Esophagus squamous epithelium (tissue), 5 donors: ENCODE results near the gene CFAP77. TPM values are rescaled to one million over a fixed set of nuclear protein-coding genes. Genes with fewer than 3 reads are reported as not detected.

Source experiments
- DNase-seq: peaks from one replicate; lab custom pipeline; 2025; lab: John Stamatoyannopoulos, UW
- H3K27ac ChIP-seq, 4 donors: fragments of 200-600 bp; sonication (generic); one replicate each; pipeline ENCODE4 v1.5.1; 2016 to 2019; ENCODE audit warnings: mild to moderate bottlenecking in 1 of 4
- H3K27me3 ChIP-seq, 4 donors: fragments of 200-600 bp; sonication (generic); 1 replicate in 3 of 4; 2 replicates in 1 of 4; pipeline versions ENCODE4 v1.5.1 to v1.6.0; 2017 to 2021; ENCODE audit warnings: antibody characterized with exemption in 1 of 4
- H3K36me3 ChIP-seq, 3 donors: fragments of 200-600 bp; sonication (generic); one replicate each; pipeline ENCODE4 v1.5.1; 2016 to 2019
- H3K4me1 ChIP-seq, 3 donors: fragments of 200-600 bp; sonication (generic); one replicate each; pipeline ENCODE4 v1.5.1; 2017 to 2019
- H3K4me3 ChIP-seq, 4 donors: fragments of 200-600 bp; sonication (generic); 1 replicate in 3 of 4; 2 replicates in 1 of 4; pipeline ENCODE4 v1.5.1; 2016 to 2019; ENCODE audit warnings: mild to moderate bottlenecking in 2 of 4, moderate library complexity in 1 of 4
- H3K9me3 ChIP-seq, 3 donors: fragments of 200-600 bp; sonication (generic); one replicate each; pipeline ENCODE4 v1.5.1; 2016 to 2019
- CTCF ChIP-seq, 6 experiments: fragments of 450-650 bp in 4 of 6; fragments of 200-600 bp in 2 of 6; sonication (generic) in 2 of 6; IDR thresholded peaks; one replicate each; pipeline ENCODE4 v1.5.1; 2016 to 2019; ENCODE audit warnings: antibody characterized with exemption in 6 of 6, mild to moderate bottlenecking in 4 of 6, moderate library complexity in 4 of 6
- POLR2A ChIP-seq, 4 donors: fragments of 450-650 bp; IDR thresholded peaks; one replicate each; pipeline ENCODE4 v1.6.1; 2017; ENCODE audit warnings: antibody characterized with exemption in 4 of 4, mild to moderate bottlenecking in 4 of 4, moderate library complexity in 3 of 4
- WGBS, 2 donors: methylation state at CpG; one replicate each; pipeline ENCODE4 v1.1.5; 2018; 5-methylcytosine and 5-hydroxymethylcytosine counted together
- intact Hi-C: fragments of 100-400 bp; cut with DNase I; formaldehyde crosslinking; loops from one replicate; pipeline ENCODE4 v1.15.0; 2022
- total RNA-seq, 4 donors: library from RNA; depleted of rRNA; stranded (reverse); fragments of >200 nt; gene quantifications; one replicate each; pipeline ENCODE4 v1.1.0, GENCODE V29; 2016
- donor health status: DM: yes; HTN: yes; CAD: no.

CFAP77 gene
- total RNA-seq, 4 donors from 2014 or later, result not detected

- TF ChIP-seq POLR2A (IDR thresholded peaks at IDR 0.05) (no peak), CTCF (IDR thresholded peaks at IDR 0.05) (no peak)
- DNase-seq, result no peak
- Histone ChIP-seq H3K27me3 (peaks cover 0 to 75% (median 0%) of the 10 kb centered on the region in 4 donors), H3K27ac (no peak overlapping the region), H3K4me1 (no peaks in the 10 kb centered on the region), H3K9me3 (no peaks in the 10 kb centered on the region), H3K36me3 (no peaks in the 10 kb centered on the region), H3K4me3 (no peak overlapping the region)
- 89 to 96% methylated on average over 3 of the region's 3 CpGs for WGBS, 2 donors
- intact Hi-C loops, result no loop called here
These were observed 36.9 kb downstream of the CFAP77 start for GRCh38 chr9:132446887-132447286.

GRCh38 chr9:132447346-132447745 is 37.3 kb downstream of the CFAP77 start:
- Histone ChIP-seq H3K4me1 (no peaks in the 10 kb centered on the region), H3K27me3 (peaks cover 0 to 75% (median 0%) of the 10 kb centered on the region in 4 donors), H3K36me3 (no peaks in the 10 kb centered on the region), H3K4me3 (no peak overlapping the region), H3K9me3 (no peaks in the 10 kb centered on the region), H3K27ac (no peak overlapping the region)
- intact Hi-C loops, result no loop called here
- DNase-seq, result no peak
- TF ChIP-seq POLR2A (IDR thresholded peaks at IDR 0.05), result no peak
- no peak for TF ChIP-seq CTCF (IDR thresholded peaks at IDR 0.05)
- 69 to 70% methylated on average over 18 of the region's 20 CpGs for WGBS, 2 donors

- Histone ChIP-seq H3K9me3 (no peaks in the 10 kb centered on the region), H3K4me1 (no peaks in the 10 kb centered on the region), H3K27me3 (peaks cover 0 to 75% (median 0%) of the 10 kb centered on the region in 4 donors), H3K4me3 (no peak overlapping the region), H3K36me3 (no peaks in the 10 kb centered on the region), H3K27ac (no peak overlapping the region)
- no peak for TF ChIP-seq CTCF (IDR thresholded peaks at IDR 0.05)
- TF ChIP-seq POLR2A (IDR thresholded peaks at IDR 0.05), result no peak
- WGBS, 2 donors, result 80 to 92% methylated on average over 4 of the region's 4 CpGs
- intact Hi-C loops, result no loop called here
- DNase-seq, result no peak
These were observed 37.9 kb downstream of the CFAP77 start for GRCh38 chr9:132447902-132448301.

GRCh38 chr9:132451276-132451675 is 41.3 kb downstream of the CFAP77 start:
- TF ChIP-seq CTCF (IDR thresholded peaks at IDR 0.05), result no peak
- TF ChIP-seq POLR2A (IDR thresholded peaks at IDR 0.05), result no peak
- Histone ChIP-seq H3K27me3 (peaks cover 0 to 59% (median 0%) of the 10 kb centered on the region in 4 donors), H3K36me3 (no peaks in the 10 kb centered on the region), H3K9me3 (no peaks in the 10 kb centered on the region), H3K4me3 (no peak overlapping the region), H3K27ac (no peak overlapping the region), H3K4me1 (no peaks in the 10 kb centered on the region)
- 72 to 79% methylated on average over 7 to 10 of the region's 10 CpGs for WGBS, 2 donors
- DNase-seq, result no peak
- intact Hi-C loops, result no loop called here

GRCh38 chr9:132456241-132456640 is 46.2 kb downstream of the CFAP77 start:
- Histone ChIP-seq H3K27me3 (peaks cover 0 to 73% (median 0%) of the 10 kb centered on the region in 4 donors), H3K4me3 (no peak overlapping the region), H3K36me3 (no peaks in the 10 kb centered on the region), H3K9me3 (no peaks in the 10 kb centered on the region), H3K4me1 (no peaks in the 10 kb centered on the region), H3K27ac (no peak overlapping the region)
- TF ChIP-seq CTCF (IDR thresholded peaks at IDR 0.05), result no peak
- no peak for TF ChIP-seq POLR2A (IDR thresholded peaks at IDR 0.05)
- no peak for DNase-seq
- intact Hi-C loops, result no loop called here
- 47 to 62% methylated on average over 6 to 8 of the region's 8 CpGs for WGBS, 2 donors
